Activated effector memory CD4-positive, alpha-beta T cell treated with Interleukin-2 at 50 U/mL for 16 hours (primary cell): ENCODE measurements around the gene RABL2A.
"Not testable (repeated sequence)": the region's sequence is repeated elsewhere in the genome, so short reads cannot be mapped to it uniquely, and the experiment has no call there.

ENCODE experiments used
- DNase-seq: peaks from one replicate; pipeline ENCODE4 v3.0.0-alpha.2; 2020

The RABL2A gene

DNA sequence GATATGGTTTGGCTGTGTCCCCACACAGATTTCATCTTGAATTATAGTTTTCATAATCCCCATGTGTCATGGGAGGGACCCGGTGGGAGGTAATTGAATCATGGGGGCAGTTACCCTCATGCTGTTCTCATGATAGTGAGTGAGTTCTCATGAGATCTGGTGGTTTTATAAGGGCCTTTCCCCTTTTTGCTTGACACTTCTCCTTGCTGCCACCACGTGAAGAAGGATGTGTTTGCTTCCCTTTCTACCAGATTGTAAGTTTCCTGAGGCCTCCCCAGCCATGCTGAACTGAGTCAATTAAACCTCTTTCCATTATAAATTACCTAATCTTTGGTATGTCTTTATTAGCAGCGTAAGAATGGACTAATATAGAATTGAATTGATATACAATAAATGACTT lies 63.8 kb downstream of the RABL2A start:
- not testable (repeated sequence) for DNase-seq
